Upper lobe of left lung (tissue), 4 donors: ENCODE data around the gene PKNOX1.

Experiments
- CTCF ChIP-seq, 6 experiments: fragments of 450-650 bp in 4 of 6; fragments of 200-600 bp in 2 of 6; sonication (generic) in 2 of 6; IDR thresholded peaks; one replicate each; pipeline ENCODE4 v1.5.1; 2016 to 2019; ENCODE audit warnings: antibody characterized with exemption in 6 of 6
- EP300 ChIP-seq, 4 donors: sonication (generic); formaldehyde crosslinking; IDR thresholded peaks; one replicate each; pipeline ENCODE4 v1.5.1; 2017; ENCODE audit warnings: antibody characterized with exemption in 4 of 4, control low read depth in 2 of 4

- TF ChIP-seq EP300 (IDR thresholded peaks at IDR 0.05) (no peak), CTCF (IDR thresholded peaks at IDR 0.05) (no peak)
Observed at GRCh38 chr21:42956824-42957630, 17.3 kb upstream of the PKNOX1 start.
